Progenitor cell of endocrine pancreas (in vitro differentiated cells): ENCODE data around the gene CLEC16A. TPM values are rescaled to one million over a fixed set of nuclear protein-coding genes. Genes with fewer than 3 reads are reported as not detected.

Experiments used
- DNase-seq: peaks from one replicate; pipeline ENCODE4 v3.0.0; 2021; ENCODE audit warnings: low spot score; ENCODE audit not compliant: unreplicated experiment
- H3K27ac Mint-ChIP-seq: 2 replicates; pipeline ENCODE4 v1.8.0; 2021; ENCODE audit warnings: mild to moderate bottlenecking, moderate library complexity, mixed read lengths
- H3K27me3 Mint-ChIP-seq: 2 replicates; pipeline ENCODE4 v1.8.0; 2021; ENCODE audit warnings: mixed read lengths
- H3K36me3 Mint-ChIP-seq: 2 replicates; pipeline ENCODE4 v1.8.0; 2022; ENCODE audit warnings: mixed read lengths; ENCODE audit not compliant: insufficient read depth
- H3K4me1 Mint-ChIP-seq: 2 replicates; pipeline ENCODE4 v1.8.0; 2021; ENCODE audit warnings: low read depth, mixed read lengths
- H3K4me3 Mint-ChIP-seq: 2 replicates; pipeline ENCODE4 v1.8.0; 2021; ENCODE audit warnings: low read depth, mild to moderate bottlenecking, moderate library complexity, mixed read lengths
- H3K9me3 Mint-ChIP-seq: 2 replicates; pipeline ENCODE4 v1.8.0; 2021; ENCODE audit warnings: low read depth, mixed read lengths
- CTCF ChIP-seq: fragments of 200-600 bp; sonication (generic); IDR thresholded peaks from one replicate; pipeline ENCODE4 v1.5.0; 2021; ENCODE audit warnings: antibody characterized with exemption, mild to moderate bottlenecking; ENCODE audit not compliant: unreplicated experiment
- total RNA-seq: library from RNA; stranded (reverse); gene quantifications from 2 replicates; pipeline ENCODE4 v1.2.1, GENCODE V29; 2021

Gene CLEC16A
- total RNA-seq, 1 donor from 2014 or later, result 34.3 TPM

- TF ChIP-seq CTCF, result no peak
- no peak overlapping the region for H3K27ac Mint-ChIP-seq
Observed at GRCh38 chr16:11066261-11066870, 122.0 kb downstream of the CLEC16A start.

GRCh38 chr16:11067266-11067665 is 122.9 kb downstream of the CLEC16A start:
- no peak for DNase-seq
- no peaks in the 10 kb centered on the region for H3K27me3 Mint-ChIP-seq
- no peaks in the 10 kb centered on the region for H3K9me3 Mint-ChIP-seq
- peak overlapping the region; percentile 73 for H3K27ac Mint-ChIP-seq
- peaks cover 3% of the 10 kb centered on the region for H3K36me3 Mint-ChIP-seq
- H3K4me3 Mint-ChIP-seq, result no peak overlapping the region
- peaks cover 22% of the 10 kb centered on the region for H3K4me1 Mint-ChIP-seq
- TF ChIP-seq CTCF, result no peak

More at GRCh38 chr16:11066261-11066870, 122.0 kb downstream of the CLEC16A start:
- Mint-ChIP-seq H3K27me3 (no peaks in the 10 kb centered on the region), H3K9me3 (no peaks in the 10 kb centered on the region), H3K36me3 (peaks cover 3% of the 10 kb centered on the region), H3K4me3 (no peak overlapping the region), H3K4me1 (peaks cover 24% of the 10 kb centered on the region)
- no peak for DNase-seq

DNA sequence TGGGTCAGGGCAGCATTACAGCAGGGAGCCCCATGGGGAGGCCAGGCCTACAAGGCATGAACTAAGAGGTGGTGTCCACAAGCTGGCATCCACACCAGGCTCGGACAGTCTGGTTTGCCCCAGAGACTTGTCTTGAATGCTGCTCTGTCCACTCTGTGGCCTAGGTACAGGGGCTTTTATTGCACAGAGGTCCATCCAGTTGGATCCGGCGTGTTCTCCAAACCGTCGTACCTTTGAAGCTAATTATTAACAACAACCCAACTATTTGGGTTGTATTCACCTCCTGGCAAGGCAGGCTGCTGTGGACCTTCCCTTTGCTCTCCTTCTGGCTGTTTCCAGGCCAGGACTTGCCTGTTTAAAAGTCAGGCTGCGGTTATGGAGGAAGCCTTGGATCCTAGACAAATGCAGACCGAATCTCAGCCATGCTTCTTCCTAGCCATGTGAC is 123.4 kb downstream of the CLEC16A start:
- Mint-ChIP-seq H3K27me3 (no peaks in the 10 kb centered on the region), H3K4me1 (peaks cover 19% of the 10 kb centered on the region), H3K27ac (no peak overlapping the region), H3K36me3 (peaks cover 3% of the 10 kb centered on the region), H3K9me3 (no peaks in the 10 kb centered on the region), H3K4me3 (no peak overlapping the region)
- no peak for TF ChIP-seq CTCF
- no peak for DNase-seq

GRCh38 chr16:11071829-11072228 is 127.5 kb downstream of the CLEC16A start:
- no peak for TF ChIP-seq CTCF
- Mint-ChIP-seq H3K36me3 (peaks cover 8% of the 10 kb centered on the region), H3K27me3 (no peaks in the 10 kb centered on the region), H3K9me3 (no peaks in the 10 kb centered on the region), H3K27ac (no peak overlapping the region), H3K4me3 (no peak overlapping the region), H3K4me1 (peaks cover 7% of the 10 kb centered on the region)
- no peak for DNase-seq

- no peaks in the 10 kb centered on the region for H3K9me3 Mint-ChIP-seq
- peaks cover 8% of the 10 kb centered on the region for H3K36me3 Mint-ChIP-seq
- DNase-seq, result no peak
- TF ChIP-seq CTCF, result no peak
- no peak overlapping the region for H3K4me3 Mint-ChIP-seq
- no peaks in the 10 kb centered on the region for H3K27me3 Mint-ChIP-seq
- H3K27ac Mint-ChIP-seq, result no peak overlapping the region
- peaks cover 4% of the 10 kb centered on the region for H3K4me1 Mint-ChIP-seq
Observed at GRCh38 chr16:11072420-11073153, 128.2 kb downstream of the CLEC16A start.
